Heart right ventricle (tissue), 16 donors: ENCODE measurements around the gene ADAMTS12. TPM values are rescaled to one million over a fixed set of nuclear protein-coding genes. Genes with fewer than 3 reads are reported as not detected.
A peak's percentile ranks its signal among the peaks of the same experiment; 100 is the strongest.

Source experiments
- ATAC-seq, 8 donors: fragments of 200-7000 bp; cut with Tn5 transposase; one replicate each; pipeline ENCODE4 v1.9.1; 2020; ENCODE audit warnings: mild to moderate bottlenecking in 8 of 8, moderate library complexity in 8 of 8, moderate number of reproducible peaks in 1 of 8
- DNase-seq, 2 donors: peaks; one replicate each; pipeline ENCODE4 v3.0.0-alpha.2; 2020
- H3K27ac ChIP-seq, 10 donors: fragments of 200-600 bp; sonication (generic) in 2 of 10; one replicate each; pipeline versions ENCODE4 v1.5.0 to v1.8.0; 2020 to 2022; ENCODE audit warnings: mild to moderate bottlenecking in 3 of 10
- H3K27me3 ChIP-seq, 7 donors: fragments of 200-600 bp; one replicate each; pipeline ENCODE4 v1.8.0; 2021 to 2022; ENCODE audit warnings: mild to moderate bottlenecking in 2 of 7
- H3K36me3 ChIP-seq, 9 donors: fragments of 200-600 bp; sonication (generic) in 1 of 9; one replicate each; pipeline versions ENCODE4 v1.5.0 to v1.8.0; 2020 to 2022; ENCODE audit warnings: mild to moderate bottlenecking in 2 of 9
- H3K4me1 ChIP-seq, 9 donors: fragments of 200-600 bp; sonication (generic) in 1 of 9; one replicate each; pipeline versions ENCODE4 v1.5.0 to v1.8.0; 2020 to 2022; ENCODE audit warnings: mild to moderate bottlenecking in 4 of 9
- H3K4me3 ChIP-seq, 10 donors: fragments of 200-600 bp; sonication (generic) in 2 of 10; one replicate each; pipeline versions ENCODE4 v1.5.0 to v1.8.0; 2020 to 2022; ENCODE audit warnings: mild to moderate bottlenecking in 7 of 10, moderate library complexity in 2 of 10
- H3K9me3 ChIP-seq, 11 donors: fragments of 200-600 bp in 10 of 11; sonication (generic) in 2 of 11; one replicate each; pipeline versions ENCODE4 v1.5.0 to v1.8.0; 2013 to 2022; ENCODE audit warnings: mild to moderate bottlenecking in 2 of 11, control low read depth in 1 of 11, moderate library complexity in 1 of 11
- CTCF ChIP-seq, 9 donors: fragments of 200-600 bp; sonication (generic) in 2 of 9; IDR thresholded peaks; one replicate each; pipeline versions ENCODE4 v1.5.0 to v1.8.0; 2021 to 2022; ENCODE audit warnings: antibody characterized with exemption in 9 of 9, mild to moderate bottlenecking in 5 of 9, moderate library complexity in 1 of 9
- WGBS, 2 donors: extraction: QIAGEN DNeasy Blood & Tissue Kit; methylation state at CpG; one replicate each; pipeline ENCODE4 v1.1.7; 2013; ENCODE audit warnings: inconsistent platforms in 1 of 2; 5-methylcytosine and 5-hydroxymethylcytosine counted together
- intact Hi-C, 10 donors: fragments of 100-400 bp; cut with DNase I; formaldehyde crosslinking; loops; one replicate each; pipeline versions ENCODE4 v1.11.1 to v1.14.2; 2022
- polyA plus RNA-seq, 2 donors: library from polyadenylated mRNA; stranded (reverse); fragments of 200-250 nt; gene quantifications; one replicate each; pipeline ENCODE4 v1.2.3, GENCODE V29; 2013
- total RNA-seq, 10 donors: library from RNA; stranded (reverse); fragmentation: NEBNext Ultra II Directional in 3 of 10; extraction: Animal tissue kit (Norgen Biotek cat#: 25700) in 3 of 10; gene quantifications; one replicate each; pipeline versions ENCODE4 v1.2.1 to v1.2.4, GENCODE V29; 2021 to 2023
- donor health status: Arrhythmogenic right ventricular cardiomyopathy.
- donor health status: ischemic (EF 13 %, LVEDD 7.1; RV severe dilation, severe dysfunction).
- donor health status: healthy with polysubstance abuse.
- donor health status: DM: no; HTN: yes; CAD: no.
- donor health status: DM: no; HTN: no; CAD: no.
- donor health status: ischemic (EF 25% LVEDD 6.9; RV normal size, moderate dysfunction).
- donor health status: ischemic (EF 25% LVEDD 5.7; RV mildly dilated, moderate dysfunction).
- donor health status: healthy.
- donor health status: DM: yes; HTN: yes; CAD: no.
- donor health status: Ischemic cardiomyopathy.
- donor health status: ischemic (EF 35%, LVEDD 5.7; RV mildly dilated, moderate dysfunction).
- donor health status: nonischemic (EF 11% LVEDD 7.7; RV severe dilation, severe dysfunction).
- donor health status: DM: yes; HTN: yes; CAD: no.
- donor health status: PGD.
- donor health status: ischemic (EF 29% LVEDD 5.4; RV normal size, mild dysfunction).
- donor health status: nonischemic (EF 23%, LVEDD 6.1; RV moderate dilation, normal function).

The ADAMTS12 gene
- total and polyA plus RNA-seq, 12 donors, result 0.37 to 3.7 (median 1.3) TPM

DNA sequence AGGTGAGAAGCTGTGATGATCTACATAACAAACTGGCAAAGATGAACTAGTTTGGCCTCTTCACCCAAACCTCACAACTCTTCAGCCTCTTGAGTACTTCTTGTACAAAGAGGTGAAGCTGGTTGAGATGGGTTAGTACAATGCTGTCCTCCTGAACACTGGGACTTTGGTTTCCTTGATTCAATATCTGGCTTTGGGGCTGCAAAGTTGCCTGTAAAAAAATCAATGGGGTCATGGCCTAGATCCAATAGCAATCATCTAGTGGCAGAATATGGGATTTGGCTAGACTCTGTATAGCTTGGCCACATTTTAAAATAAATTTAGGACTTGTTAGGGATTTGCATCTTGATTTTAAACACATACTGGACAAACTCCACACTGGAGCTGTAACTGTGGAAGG lies 179.1 kb downstream of the ADAMTS12 start:
- DNase-seq (no peak), ATAC-seq (no peak)
- Histone ChIP-seq H3K36me3 (no peaks in the 10 kb centered on the region), H3K27ac (peak overlapping the region in 4 of 10 donors; percentile 23 to 52 (median 42)), H3K4me3 (no peak overlapping the region), H3K4me1 (peaks cover 0 to 13% (median 0%) of the 10 kb centered on the region in 9 donors), H3K27me3 (no peaks in the 10 kb centered on the region), H3K9me3 (peaks cover 0 to 35% (median 2%) of the 10 kb centered on the region in 11 donors)
- intact Hi-C loops, result no loop called here
- TF ChIP-seq CTCF (IDR thresholded peaks at IDR 0.05), result no peak

- intact Hi-C loops, result no loop called here
- ATAC-seq, result peak in 7 of 8 donors; percentile 75 to 95 (median 91)
- H3K9me3 ChIP-seq, result peaks cover 0 to 48% (median 5%) of the 10 kb centered on the region in 11 donors
- H3K4me3 ChIP-seq, result no peak overlapping the region
- peak overlapping the region in 5 of 10 donors; percentile 2 to 49 (median 22) for H3K27ac ChIP-seq
- H3K27me3 ChIP-seq, result no peaks in the 10 kb centered on the region
- H3K36me3 ChIP-seq, result no peaks in the 10 kb centered on the region
- DNase-seq, result peak in 1 of 2 donors; percentile 46
- TF ChIP-seq CTCF (IDR thresholded peaks at IDR 0.05), result no peak
- H3K4me1 ChIP-seq, result peaks cover 0 to 13% (median 0%) of the 10 kb centered on the region in 9 donors
- 52 to 59% methylated on average over 3 of the region's 3 CpGs for WGBS, 2 donors
These were observed 180.6 kb downstream of the ADAMTS12 start for GRCh38 chr5:33711094-33711679.

- no peak for DNase-seq
- intact Hi-C loops, result no loop called here
- ATAC-seq, result no peak
- peaks cover 0 to 22% (median 5%) of the 10 kb centered on the region in 11 donors for H3K9me3 ChIP-seq
- H3K4me3 ChIP-seq, result no peak overlapping the region
- WGBS, 2 donors, result 92 to 93% methylated on average over 3 of the region's 3 CpGs
- no peak for TF ChIP-seq CTCF (IDR thresholded peaks at IDR 0.05)
- no peak overlapping the region for H3K27ac ChIP-seq
- H3K36me3 ChIP-seq, result no peaks in the 10 kb centered on the region
- no peaks in the 10 kb centered on the region for H3K4me1 ChIP-seq
- no peaks in the 10 kb centered on the region for H3K27me3 ChIP-seq
These were observed 188.9 kb downstream of the ADAMTS12 start for GRCh38 chr5:33702867-33703266.

DNA sequence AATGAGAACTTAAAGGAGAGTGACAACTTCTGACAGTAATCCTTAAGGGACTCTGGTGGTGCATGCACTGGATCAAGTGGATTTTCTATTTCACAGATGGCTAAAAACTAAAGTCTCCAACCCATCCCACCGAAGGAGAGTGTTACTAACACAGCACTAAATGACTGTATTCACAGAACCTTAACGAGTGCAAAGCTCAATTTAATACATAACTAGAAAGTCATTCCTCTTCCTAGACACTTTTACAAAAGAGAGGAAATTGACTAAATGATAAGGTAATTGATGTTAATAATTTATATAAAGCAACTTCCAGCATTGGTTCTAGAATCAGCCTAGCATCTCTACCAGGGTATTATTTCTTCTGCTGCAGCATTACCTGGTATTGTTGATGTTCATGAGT lies 189.8 kb downstream of the ADAMTS12 start:
- no peak for DNase-seq
- intact Hi-C loops, result no loop called here
- Histone ChIP-seq H3K27me3 (no peaks in the 10 kb centered on the region), H3K9me3 (peaks cover 0 to 13% (median 0%) of the 10 kb centered on the region in 11 donors), H3K4me3 (no peak overlapping the region), H3K27ac (no peak overlapping the region), H3K36me3 (no peaks in the 10 kb centered on the region), H3K4me1 (no peaks in the 10 kb centered on the region)
- no peak for TF ChIP-seq CTCF (IDR thresholded peaks at IDR 0.05)
- WGBS, 2 donors, result 89 to 90% methylated on average over 2 of the region's 2 CpGs
- no peak for ATAC-seq
